ENCODE results near the gene DNASE2B.

The DNASE2B gene

GRCh38 chr1:84427250-84428188 lies 29.2 kb downstream of the DNASE2B start:
- DNase-seq (ENCODE audit: low spot score), result no peak
- no peak overlapping the region for H3K4me3 ChIP-seq
- TF ChIP-seq CTCF (IDR thresholded peaks at IDR 0.05), result no peak

GRCh38 chr1:84428235-84428634 lies 30.0 kb downstream of the DNASE2B start:
- TF ChIP-seq CTCF (IDR thresholded peaks at IDR 0.05), result no peak

More at GRCh38 chr1:84427250-84428188, 29.2 kb downstream of the DNASE2B start:
- H3K27ac ChIP-seq, result no peak overlapping the region

GRCh38 chr1:84429231-84429630 lies 30.9 kb downstream of the DNASE2B start:
- TF ChIP-seq CTCF (IDR thresholded peaks at IDR 0.05), result no peak

More at GRCh38 chr1:84428235-84428634, 30.0 kb downstream of the DNASE2B start:
- DNase-seq (ENCODE audit: low spot score), result no peak
- H3K4me3 ChIP-seq, result no peak overlapping the region
- no peak overlapping the region for H3K27ac ChIP-seq

GRCh38 chr1:84430546-84430945 lies 32.3 kb downstream of the DNASE2B start:
- no peak for TF ChIP-seq CTCF (IDR thresholded peaks at IDR 0.05)
- Histone ChIP-seq H3K27ac (no peak overlapping the region), H3K4me3 (no peak overlapping the region)
- DNase-seq (ENCODE audit: low spot score), result no peak

More at GRCh38 chr1:84429231-84429630, 30.9 kb downstream of the DNASE2B start:
- Histone ChIP-seq H3K4me3 (no peak overlapping the region), H3K27ac (no peak overlapping the region)
- DNase-seq (ENCODE audit: low spot score), result no peak

- DNase-seq (ENCODE audit: low spot score), result no peak
- peak; percentile 57 for TF ChIP-seq CTCF (IDR thresholded peaks at IDR 0.05)
- H3K27ac ChIP-seq, result no peak overlapping the region
- H3K4me3 ChIP-seq, result peak overlapping the region; percentile 26
These were observed 35.2 kb downstream of the DNASE2B start for GRCh38 chr1:84433258-84434080.

GRCh38 chr1:84434081-84434769 lies 35.9 kb downstream of the DNASE2B start:
- no peak overlapping the region for H3K27ac ChIP-seq
- no peak for DNase-seq (ENCODE audit: low spot score)
- no peak overlapping the region for H3K4me3 ChIP-seq
- no peak for TF ChIP-seq CTCF (IDR thresholded peaks at IDR 0.05)
